DMS53 treated with DMSO at 0.1 percent for 48 hours (cell line): ENCODE measurements around the gene MTREX.
A peak's percentile ranks its signal among the peaks of the same experiment; 100 is the strongest.

Source experiments
- DNase-seq: peaks from one replicate; lab custom pipeline; 2025; ENCODE audit not compliant: unreplicated experiment; lab: John Stamatoyannopoulos, UW

Gene MTREX

DNA sequence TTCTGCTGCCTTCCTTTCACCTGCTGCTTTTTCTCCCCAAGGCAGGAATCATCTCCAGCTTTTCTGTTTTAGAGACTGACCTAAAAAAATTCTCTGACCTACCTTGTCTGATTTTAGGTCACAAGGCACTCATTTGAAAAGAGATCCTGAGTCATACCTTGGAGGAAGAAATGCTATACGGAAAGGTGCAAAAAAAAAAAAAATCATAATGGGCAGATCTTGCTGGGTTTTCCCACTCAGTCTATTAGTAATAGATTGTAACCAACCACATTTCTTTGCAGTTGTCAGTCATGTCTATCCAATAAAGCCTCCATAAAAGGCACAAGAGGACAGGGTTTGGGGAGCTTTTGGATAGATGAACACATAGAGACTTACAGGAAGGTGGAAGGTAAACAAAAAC is 70.0 kb downstream of the MTREX start:
- no peak for DNase-seq

DNA sequence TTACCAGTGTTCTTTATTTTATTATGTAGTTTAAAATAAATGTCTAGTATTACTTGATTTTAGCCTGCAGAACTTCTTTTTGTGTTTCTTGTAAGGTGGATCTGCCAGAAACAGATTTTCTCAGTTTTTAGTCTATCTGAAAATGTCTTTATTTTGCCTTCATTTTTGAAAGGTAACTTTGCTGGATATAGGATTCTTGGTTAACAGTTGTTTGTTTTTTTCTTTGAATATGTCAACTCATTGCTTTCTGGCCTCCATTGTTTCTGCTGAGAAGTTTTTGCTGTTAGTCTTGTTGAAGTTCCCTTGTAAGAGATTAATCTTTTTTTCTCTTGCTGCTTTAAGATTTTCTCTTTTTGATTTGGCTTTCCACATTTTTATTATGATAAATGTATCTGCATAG is 75.5 kb downstream of the MTREX start:
- no peak for DNase-seq

DNA sequence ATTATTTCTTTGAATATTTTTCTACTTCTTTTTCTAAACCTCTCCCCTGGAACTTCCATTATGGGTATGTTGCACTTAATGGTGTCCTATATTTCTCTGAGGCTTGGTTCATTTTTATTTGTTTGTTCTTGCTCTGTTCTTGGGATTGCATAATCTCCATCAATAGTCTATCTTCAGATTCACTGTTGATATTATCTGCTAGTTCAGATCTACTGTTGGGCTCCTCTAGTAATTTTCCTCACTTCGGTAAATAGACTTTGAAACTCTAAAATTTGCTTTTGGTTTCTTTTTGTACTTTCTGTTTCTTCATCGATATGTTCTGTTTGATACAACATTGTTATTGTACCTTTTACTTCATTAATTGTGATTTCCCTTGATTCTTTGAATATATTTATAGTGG is 76.3 kb downstream of the MTREX start:
- no peak for DNase-seq

DNA sequence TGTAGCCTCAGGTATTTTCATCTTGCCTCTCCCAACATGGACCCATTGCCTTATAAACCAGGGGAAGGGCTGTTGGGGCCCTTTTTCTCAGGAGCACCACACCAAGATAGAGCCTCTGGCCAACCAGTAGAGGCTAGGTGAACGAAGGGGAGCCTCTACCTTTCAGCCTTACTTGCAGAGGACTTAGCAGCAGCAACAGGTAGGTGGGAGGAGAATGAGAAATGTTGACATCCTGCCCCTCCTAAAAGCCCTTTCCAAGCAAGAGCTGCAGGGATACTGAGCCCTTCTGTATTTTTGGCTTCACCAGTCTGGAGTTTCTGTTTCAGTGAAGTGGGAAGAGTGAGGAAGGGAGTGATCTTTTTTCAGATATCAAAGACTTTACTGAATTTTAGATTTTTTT is 77.4 kb downstream of the MTREX start:
- DNase-seq, result no peak

DNA sequence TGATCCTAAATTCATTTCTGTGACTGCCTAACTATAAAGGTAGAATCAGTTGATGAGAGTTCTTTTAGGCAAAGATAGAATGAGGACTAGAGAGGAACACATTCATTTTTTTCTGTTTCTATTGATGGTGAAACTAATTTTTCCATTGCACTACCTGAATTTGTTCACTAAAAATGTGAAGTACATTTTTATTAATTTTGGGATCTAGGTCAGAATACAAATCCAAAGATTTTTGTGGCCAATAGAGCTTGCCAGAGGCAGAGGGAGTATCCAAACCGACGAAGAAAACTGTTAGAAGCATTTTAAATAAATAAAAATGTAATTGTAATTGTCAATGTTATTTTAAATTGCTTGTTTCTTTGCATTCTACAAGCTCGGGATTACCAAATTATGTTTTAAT is 78.1 kb downstream of the MTREX start:
- no peak for DNase-seq

DNA sequence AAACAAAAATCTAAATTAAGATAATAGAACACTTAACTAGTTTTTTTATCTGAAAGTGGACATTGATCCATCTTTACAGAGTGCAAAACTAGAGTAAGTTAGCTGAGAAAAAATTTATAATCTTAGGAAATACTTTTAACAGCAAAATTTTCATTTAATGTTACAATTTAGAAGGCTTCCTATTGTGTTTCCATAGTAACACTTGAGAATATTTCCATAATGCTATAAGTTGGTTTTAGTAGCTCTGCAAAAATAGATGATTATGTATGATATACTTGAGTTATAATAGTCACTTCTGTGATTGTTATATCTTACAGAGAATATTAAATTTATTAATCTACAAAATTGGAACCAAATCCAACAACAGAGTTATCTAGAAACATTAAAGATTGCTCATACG is 78.6 kb downstream of the MTREX start:
- DNase-seq, result no peak

DNA sequence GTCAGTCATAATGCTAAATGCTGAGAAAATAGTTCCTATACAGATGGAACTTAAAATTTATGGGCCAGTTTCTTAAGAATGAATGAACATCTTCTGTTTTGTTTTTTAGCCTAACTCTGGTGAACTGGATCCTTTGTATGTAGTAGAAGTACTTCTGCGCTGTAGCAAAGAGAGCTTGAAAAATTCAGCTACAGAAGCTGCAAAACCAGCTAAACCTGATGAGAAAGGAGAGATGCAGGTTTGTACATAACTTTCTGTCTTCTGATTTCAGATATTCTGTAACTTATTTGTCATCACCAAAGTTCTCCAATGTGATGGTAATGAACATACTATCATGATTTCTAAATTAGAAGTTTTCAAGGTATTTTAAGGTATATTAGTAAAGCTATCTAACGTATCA is 80.1 kb downstream of the MTREX start:
- DNase-seq, result no peak

DNA sequence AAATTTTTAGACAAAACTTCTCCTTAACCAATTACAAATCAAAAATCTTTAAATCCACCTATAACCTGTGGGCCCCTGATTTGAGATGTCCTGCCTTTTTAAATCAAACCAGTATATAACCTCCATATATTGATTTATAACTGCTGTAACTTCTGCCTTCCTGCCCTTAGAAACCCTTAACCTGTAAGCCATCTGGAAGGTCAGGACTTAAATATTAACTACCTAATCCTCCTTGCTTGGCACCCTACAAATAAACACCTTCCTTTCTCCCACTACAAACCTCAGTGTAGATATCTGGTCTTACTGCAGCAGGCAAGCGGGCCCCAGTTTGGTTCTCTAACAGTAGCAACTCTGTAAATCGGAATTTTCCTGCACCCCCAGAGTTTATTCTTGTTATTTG is 83.9 kb downstream of the MTREX start:
- DNase-seq, result no peak

DNA sequence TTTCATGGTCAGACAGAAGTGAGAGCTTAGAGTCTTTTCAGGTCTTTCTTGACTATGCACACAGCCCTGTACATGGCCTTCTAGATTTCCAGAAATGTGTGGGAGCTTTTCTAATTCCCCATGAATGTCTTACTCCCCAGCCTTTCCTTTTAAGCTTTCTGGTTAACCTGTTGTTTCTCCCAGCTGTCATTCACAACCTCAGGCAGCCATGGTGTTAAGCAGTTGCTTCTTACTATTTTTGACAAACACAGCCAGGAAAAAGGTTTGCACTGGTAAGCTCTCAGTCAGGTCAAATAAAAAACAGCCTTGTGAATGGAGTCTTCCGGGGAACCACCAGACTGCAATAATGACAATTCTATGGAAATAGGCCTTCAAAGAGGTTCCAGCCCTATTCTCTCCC is 84.9 kb downstream of the MTREX start:
- DNase-seq, result no peak

DNA sequence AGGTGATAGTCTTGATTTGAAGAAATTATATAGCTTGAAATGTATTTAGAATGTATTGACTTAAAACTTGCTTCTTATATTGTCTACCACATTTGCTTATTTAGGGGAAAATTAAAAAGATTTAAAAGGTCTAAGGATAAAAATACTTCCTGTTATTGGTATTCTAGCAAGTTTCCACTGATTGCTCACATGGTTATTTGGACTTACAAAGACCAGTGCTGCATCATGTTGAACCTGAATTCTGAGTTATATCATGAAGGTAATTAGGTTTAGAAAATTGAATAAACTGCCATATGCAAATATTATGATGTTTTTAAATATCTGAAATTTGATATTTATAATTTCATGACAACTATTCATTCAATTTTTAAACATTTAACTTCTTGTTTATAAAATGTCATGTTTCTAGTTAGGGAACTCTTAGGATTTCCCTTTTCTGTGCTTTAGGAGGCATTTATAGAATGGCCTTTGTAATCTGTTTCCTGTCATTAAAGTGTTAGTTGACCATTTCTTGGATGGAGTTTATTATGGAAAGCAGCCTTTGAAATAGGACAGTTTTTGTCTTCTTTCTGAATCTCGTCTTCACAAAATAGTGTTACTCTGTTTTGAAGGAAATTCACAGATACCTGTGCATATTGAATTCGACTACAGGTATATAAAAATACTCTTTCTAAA is 85.8 kb downstream of the MTREX start:
- DNase-seq, result no peak

DNA sequence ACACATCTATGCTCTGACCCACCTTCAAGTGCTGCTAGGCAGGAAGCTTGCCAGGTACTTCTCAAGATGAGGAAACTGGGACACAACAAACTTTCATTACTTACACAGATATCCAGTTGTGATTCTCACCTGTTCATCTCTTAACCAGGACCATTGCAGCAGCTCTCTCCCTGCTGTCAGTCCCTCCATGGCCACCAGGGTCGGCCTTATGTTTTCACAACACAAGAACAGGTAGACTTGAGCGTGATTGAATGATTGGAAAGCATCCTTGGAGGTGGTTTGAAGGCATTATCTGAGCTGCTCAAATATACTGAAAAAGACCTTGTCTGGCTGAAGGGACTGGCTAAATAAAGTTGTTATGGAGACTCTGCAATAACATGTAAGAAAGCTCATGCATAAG is 94.4 kb downstream of the MTREX start:
- DNase-seq, result no peak

DNA sequence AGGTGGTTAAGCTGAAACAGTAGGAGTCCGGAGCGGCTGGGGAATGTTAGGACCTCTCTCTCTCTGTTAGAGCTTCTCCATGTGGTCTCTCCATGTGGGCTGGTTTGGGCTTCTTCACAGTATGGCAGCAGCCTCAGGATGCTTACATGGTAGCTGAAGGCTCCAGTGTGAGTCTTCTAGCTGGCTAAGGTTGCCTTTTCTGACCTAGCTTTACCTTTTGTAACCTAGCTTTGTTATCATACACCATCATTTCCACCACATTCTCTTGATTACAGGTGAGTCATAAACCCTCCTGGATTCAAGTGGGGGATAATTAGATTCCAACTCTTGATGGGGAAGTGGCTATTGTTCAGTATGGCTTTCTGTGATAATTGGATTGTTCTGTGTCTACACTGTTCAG is 98.5 kb downstream of the MTREX start:
- DNase-seq, result no peak

DNA sequence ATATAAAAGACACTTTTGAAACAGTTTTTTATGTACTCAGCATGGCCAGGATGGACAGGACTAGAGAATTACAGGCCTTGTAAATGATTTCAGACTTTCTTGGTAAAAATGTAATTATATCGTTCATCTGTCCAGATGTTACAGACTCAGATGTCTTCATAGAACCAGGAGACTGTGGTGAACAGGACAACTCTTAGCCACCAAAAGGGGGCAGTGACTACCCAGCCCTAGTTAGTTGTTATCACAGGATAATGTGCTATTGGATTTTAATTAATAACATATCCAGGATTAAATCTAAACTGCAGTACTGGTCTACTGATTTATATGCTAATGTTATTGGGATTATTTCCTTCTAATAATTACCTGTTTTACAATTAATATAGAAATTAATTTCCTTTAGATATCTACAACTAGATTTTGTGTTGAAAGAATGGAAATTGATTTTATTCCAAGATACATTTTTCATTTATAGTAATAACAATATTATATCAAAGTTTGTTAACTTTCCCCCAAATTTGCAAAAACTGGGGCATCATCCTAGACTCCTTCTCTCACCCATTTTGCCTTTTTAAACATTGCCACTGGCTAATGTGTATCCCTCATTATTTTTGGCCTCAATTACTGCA is 99.4 kb downstream of the MTREX start:
- peak; percentile 47 for DNase-seq

DNA sequence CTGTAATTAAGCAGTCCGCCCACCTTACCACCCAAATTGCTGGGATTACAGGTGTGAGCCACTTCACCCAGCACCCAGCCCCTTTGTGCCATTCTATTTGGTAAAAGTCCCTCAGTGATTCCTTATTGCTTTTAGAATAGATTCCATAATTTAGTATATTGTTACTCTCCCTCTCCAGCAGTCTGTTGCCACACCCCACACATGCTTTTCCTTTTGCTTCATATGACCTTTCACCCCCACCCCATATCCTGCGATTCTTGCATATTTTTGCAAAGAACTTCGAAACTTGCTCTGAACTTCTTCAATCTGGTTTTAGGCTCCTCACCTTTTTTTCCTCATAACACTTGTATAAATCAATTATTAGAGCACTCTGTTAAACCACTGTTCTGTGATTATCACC is 100.2 kb downstream of the MTREX start:
- no peak for DNase-seq

DNA sequence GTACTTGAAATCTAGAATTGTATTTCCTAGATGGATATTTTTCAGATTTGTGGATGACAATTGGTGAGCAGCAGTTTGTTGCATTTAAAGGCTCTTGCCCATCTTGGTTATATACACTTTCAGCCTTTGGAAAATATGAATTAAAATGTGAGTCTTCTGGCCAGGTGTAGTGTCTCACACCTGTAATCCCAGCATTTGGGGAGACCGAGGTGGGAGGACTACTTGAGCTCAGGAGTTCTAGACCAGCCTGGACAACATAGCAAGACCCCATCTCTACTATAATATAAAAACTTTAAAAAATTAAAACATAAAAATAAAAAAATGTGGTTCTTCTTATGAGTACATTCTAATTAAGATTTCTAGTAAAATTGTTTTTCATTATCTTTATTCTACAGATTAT is 102.0 kb downstream of the MTREX start:
- no peak for DNase-seq

DNA sequence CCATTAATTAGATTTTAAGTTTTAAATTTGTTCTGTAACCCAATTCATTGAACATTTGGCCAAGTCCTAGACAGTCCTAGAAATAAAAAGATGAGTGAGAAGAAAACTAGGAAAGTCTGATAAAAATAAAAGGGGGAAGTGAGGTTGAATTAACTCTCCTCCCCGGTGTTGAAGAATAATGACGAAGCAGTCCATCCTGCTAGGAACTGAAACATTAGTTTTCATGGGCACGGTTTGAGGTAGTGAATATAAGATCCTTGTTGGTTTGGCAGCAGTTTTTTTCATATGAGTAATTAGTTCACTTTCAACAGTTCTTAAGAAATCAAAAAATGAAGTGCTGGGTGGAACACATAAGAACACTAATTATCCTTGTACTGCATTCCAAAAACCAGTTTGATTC is 103.1 kb downstream of the MTREX start:
- DNase-seq, result no peak

DNA sequence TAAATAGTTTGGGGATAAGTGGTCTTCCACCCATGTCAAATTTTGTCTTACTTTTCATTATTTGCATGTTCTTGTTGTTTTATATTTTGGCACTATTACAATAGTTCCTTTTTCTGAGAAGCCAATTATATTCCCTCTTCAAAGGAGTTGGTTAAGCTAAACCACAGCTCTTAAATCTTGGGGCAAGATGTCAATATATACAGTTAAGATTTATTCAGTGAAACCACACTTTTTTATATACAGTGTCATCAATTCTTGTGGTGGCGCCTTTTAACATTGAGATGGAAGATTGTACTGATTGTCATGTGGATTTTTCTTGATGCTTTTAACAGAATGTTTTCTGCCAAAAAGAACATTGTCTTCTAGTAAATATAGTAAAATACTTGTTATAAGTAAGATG is 104.1 kb downstream of the MTREX start:
- no peak for DNase-seq

DNA sequence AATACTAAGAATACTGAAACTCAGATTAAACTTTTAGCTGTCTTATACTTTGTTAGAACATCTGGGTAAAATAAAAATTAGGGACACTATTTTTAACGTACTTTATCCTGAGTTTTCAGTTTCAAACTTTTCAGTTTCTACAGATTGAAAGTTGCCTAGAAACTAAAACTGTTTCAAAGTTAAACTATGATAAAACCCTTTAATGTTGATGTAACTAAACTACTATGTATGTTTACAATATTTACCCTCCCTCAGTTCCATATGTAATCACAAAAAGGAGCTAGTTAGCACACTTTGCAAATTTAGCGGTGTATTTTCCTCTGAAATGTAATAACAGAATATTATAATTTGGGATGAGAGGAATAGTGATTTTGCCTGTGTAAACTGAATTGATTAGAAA is 105.9 kb downstream of the MTREX start:
- DNase-seq, result no peak

DNA sequence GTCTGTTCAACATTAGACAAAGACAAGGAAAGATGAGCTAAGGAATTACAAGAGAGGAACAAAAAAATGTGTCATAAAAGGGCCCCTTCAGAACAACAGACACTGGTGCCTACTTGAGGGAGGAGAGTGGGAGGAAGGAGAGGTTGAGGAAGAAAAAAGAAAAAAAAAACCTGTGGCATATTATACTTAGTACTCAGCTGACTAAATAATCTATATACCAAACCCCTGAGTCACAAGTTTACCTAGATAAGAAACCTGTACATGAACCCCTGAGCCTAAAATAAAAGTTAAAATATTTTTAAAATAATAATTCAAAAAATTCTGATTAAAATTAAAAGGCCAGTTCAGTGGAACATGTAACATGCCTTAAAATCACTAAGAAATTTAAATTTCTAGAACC is 107.3 kb downstream of the MTREX start:
- no peak for DNase-seq

DNA sequence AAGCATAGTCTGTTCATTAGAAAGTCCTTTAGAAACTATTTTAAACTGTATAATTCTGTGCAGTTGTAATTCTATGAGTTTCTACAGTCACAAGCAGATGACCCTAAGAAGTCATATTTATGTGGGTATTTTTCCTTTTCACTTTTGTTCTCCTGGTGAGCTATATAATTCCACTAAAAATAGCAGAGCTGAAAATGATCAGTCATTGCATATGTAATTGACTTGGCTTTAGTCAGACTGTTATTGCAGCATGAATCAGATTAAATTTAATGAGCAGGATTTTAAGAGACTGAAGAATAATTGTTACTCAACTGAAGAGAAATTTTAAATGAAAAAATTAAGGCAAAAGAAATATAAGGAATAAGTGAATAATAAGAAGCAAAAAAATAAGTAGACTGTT is 108.5 kb downstream of the MTREX start:
- no peak for DNase-seq

DNA sequence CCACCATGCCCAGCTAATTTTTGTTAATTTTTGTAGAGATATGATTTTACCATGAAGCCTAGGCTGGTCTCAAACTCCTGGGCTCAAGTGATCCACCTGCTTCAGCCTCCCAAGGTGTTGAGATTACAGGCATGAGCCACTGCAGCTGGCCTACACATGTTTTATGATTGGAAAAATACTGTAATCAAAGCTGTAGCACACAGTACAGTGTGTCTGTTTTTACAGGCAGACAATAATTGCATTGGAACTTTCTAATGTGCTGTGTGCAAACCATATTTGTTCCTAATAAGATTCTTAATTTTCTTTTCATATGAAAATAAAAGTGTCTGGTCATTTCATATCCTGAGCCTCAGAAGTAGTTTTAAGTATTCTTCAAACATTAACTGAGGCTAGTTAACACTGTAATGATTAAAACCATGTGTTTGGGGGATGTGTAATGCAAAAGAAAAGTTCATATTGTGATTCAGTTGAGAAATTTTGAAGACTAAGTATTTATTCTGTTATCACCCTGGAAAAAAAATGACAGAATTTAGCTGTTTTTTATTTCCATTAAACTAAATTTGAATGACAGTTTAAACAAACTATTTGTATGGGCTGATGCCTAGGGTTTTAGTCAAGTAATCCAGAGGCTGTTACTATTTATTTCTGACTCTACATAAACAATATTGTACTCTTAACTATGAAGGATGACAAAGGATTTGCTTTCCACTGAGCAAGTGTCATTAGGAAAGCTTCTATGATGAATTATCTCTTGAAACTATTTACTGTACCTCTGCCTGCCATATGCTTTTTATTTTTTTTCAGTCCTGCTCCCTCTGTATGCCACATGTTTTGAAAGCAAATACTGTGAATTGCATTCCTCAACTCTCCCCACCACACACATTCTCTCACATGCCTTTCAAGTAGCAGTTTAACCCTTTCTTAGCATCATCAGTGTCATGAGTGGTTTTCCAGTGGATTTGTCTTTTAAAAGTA is 111.5 kb downstream of the MTREX start:
- DNase-seq, result no peak

DNA sequence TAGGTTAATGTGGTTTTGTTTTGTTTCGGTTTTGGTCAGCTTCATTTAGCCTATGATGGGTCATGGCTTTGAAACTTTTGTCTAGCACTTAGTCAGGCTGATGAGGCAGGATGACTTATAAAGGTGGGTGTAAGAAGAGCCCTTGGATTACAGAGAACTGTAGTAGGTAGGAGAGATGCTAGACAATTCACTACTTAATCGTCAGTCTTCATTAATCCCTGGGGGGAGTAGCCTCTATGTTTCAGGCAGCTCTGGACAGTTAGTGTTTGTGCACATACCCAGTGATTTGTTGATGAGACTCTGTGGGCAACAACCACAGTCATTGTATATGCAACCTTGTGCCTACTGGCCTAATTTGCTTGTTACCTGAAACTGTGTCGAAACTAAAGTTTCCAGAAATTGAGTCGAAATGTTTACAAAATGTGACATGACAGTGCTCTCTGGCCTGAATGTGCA is 113.3 kb downstream of the MTREX start:
- no peak for DNase-seq
